Suprapubic skin (tissue), 4 donors: ENCODE data around the gene RNF182. TPM values are rescaled to one million over a fixed set of nuclear protein-coding genes. Genes with fewer than 3 reads are reported as not detected.
"Not testable (repeated sequence)": the region's sequence is repeated elsewhere in the genome, so short reads cannot be mapped to it uniquely, and the experiment has no call there.

Experiments
- DNase-seq, 2 donors: peaks; one replicate each; pipeline ENCODE4 v3.0.0-alpha.2; 2019; ENCODE audit warnings: low spot score in 2 of 2
- H3K27ac ChIP-seq: fragments of 200-600 bp; sonication (generic); one replicate; pipeline ENCODE4 v1.5.1; 2019
- H3K27me3 ChIP-seq: fragments of 200-600 bp; sonication (generic); one replicate; pipeline ENCODE4 v1.5.1; 2019
- H3K36me3 ChIP-seq: fragments of 200-600 bp; sonication (generic); one replicate; pipeline ENCODE4 v1.5.1; 2019
- H3K4me1 ChIP-seq: fragments of 200-600 bp; sonication (generic); one replicate; pipeline ENCODE4 v1.5.1; 2019
- H3K4me3 ChIP-seq: fragments of 200-600 bp; sonication (generic); one replicate; pipeline ENCODE4 v1.5.1; 2019; ENCODE audit warnings: mild to moderate bottlenecking
- H3K9me3 ChIP-seq: fragments of 200-600 bp; sonication (generic); one replicate; pipeline ENCODE4 v1.5.1; 2019
- CTCF ChIP-seq, 2 donors: fragments of 200-600 bp in 1 of 2; fragments of 450-650 bp in 1 of 2; sonication (generic) in 1 of 2; IDR thresholded peaks; one replicate each; pipeline ENCODE4 v1.5.1; 2016 to 2019; ENCODE audit warnings: antibody characterized with exemption in 2 of 2, mild to moderate bottlenecking in 1 of 2, moderate library complexity in 1 of 2
- EP300 ChIP-seq: sonication (generic); formaldehyde crosslinking; IDR thresholded peaks from one replicate; pipeline ENCODE4 v1.6.1; 2017; ENCODE audit warnings: antibody characterized with exemption
- POLR2A ChIP-seq, 2 donors: fragments of 450-650 bp; IDR thresholded peaks; one replicate each; pipeline ENCODE4 v1.6.1; 2017; ENCODE audit warnings: antibody characterized with exemption in 2 of 2, mild to moderate bottlenecking in 2 of 2, moderate library complexity in 2 of 2
- POLR2AphosphoS5 ChIP-seq, 3 donors: sonication (generic); formaldehyde crosslinking; IDR thresholded peaks; one replicate each; pipeline ENCODE4 v1.6.1; 2017; ENCODE audit warnings: antibody characterized with exemption in 3 of 3
- WGBS: methylation state at CpG from one replicate; pipeline ENCODE4 v1.1.5; 2018; 5-methylcytosine and 5-hydroxymethylcytosine counted together
- total RNA-seq, 4 donors: library from RNA; depleted of rRNA; stranded (reverse); fragments of >200 nt; gene quantifications; one replicate each; pipeline ENCODE4 v1.1.0, GENCODE V29; 2016

Gene RNF182
- total RNA-seq, 4 donors from 2014 or later = 0.11 to 1.0 (median 0.83) TPM

GRCh38 chr6:14015964-14016363 lies 91.2 kb downstream of the RNF182 start:
- H3K9me3 ChIP-seq = no peaks in the 10 kb centered on the region

DNA sequence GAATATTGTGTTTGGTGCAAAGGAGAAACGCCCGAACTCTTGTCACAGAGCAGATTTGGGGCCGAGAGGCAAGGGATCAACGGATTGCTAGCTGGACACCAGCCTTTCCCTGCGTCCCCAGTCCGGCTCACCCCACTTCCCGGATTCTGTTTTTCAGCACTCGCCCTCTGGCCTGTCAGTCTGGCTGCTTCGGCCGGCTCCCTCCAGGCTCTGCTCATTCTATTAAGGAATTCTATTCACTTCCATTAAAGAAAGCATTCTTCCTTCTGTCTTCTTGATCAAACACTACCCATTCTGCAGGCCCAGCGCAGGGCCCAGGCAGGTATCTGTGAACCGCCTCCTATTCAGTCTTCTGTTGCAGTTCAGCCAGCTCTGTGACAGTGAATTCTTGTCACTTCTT lies 91.7 kb downstream of the RNF182 start:
- 92% methylated on average over 12 of the region's 12 CpGs for WGBS
- no peaks in the 10 kb centered on the region for H3K9me3 ChIP-seq
- no peaks in the 10 kb centered on the region for H3K4me1 ChIP-seq
- no peak for DNase-seq
- no peak overlapping the region for H3K27ac ChIP-seq
- no peaks in the 10 kb centered on the region for H3K27me3 ChIP-seq
- no peaks in the 10 kb centered on the region for H3K36me3 ChIP-seq
- no peak overlapping the region for H3K4me3 ChIP-seq
- TF ChIP-seq POLR2A (IDR thresholded peaks at IDR 0.05) (no peak), EP300 (no peak), CTCF (IDR thresholded peaks at IDR 0.05) (no peak)

More at GRCh38 chr6:14015964-14016363, 91.2 kb downstream of the RNF182 start:
- no peak for DNase-seq
- H3K27me3 ChIP-seq = no peaks in the 10 kb centered on the region
- no peak for TF ChIP-seq EP300
- no peak for TF ChIP-seq CTCF (IDR thresholded peaks at IDR 0.05)
- TF ChIP-seq POLR2A (IDR thresholded peaks at IDR 0.05) = no peak
- no peak for TF ChIP-seq POLR2AphosphoS5 (IDR thresholded peaks at IDR 0.05)
- no peak overlapping the region for H3K4me3 ChIP-seq
- no peaks in the 10 kb centered on the region for H3K36me3 ChIP-seq
- no peak overlapping the region for H3K27ac ChIP-seq
- H3K4me1 ChIP-seq = no peaks in the 10 kb centered on the region
- WGBS = 99% methylated on average over 5 of the region's 5 CpGs

GRCh38 chr6:14016935-14017625 lies 92.3 kb downstream of the RNF182 start:
- Histone ChIP-seq H3K27ac (no peak overlapping the region), H3K4me3 (no peak overlapping the region), H3K27me3 (no peaks in the 10 kb centered on the region), H3K36me3 (no peaks in the 10 kb centered on the region), H3K4me1 (no peaks in the 10 kb centered on the region), H3K9me3 (no peaks in the 10 kb centered on the region)
- TF ChIP-seq POLR2A (IDR thresholded peaks at IDR 0.05) = no peak
- TF ChIP-seq EP300 = no peak
- no peak for TF ChIP-seq POLR2AphosphoS5 (IDR thresholded peaks at IDR 0.05)
- no peak for TF ChIP-seq CTCF (IDR thresholded peaks at IDR 0.05)
- DNase-seq = no peak
- 60% methylated on average over 5 of the region's 5 CpGs for WGBS

- Histone ChIP-seq H3K27ac (no peak overlapping the region), H3K36me3 (no peaks in the 10 kb centered on the region), H3K9me3 (no peaks in the 10 kb centered on the region), H3K27me3 (no peaks in the 10 kb centered on the region), H3K4me3 (no peak overlapping the region), H3K4me1 (no peaks in the 10 kb centered on the region)
- 92% methylated on average over 18 of the region's 46 CpGs for WGBS
- no peak for DNase-seq
- TF ChIP-seq POLR2A (IDR thresholded peaks at IDR 0.05) (no peak), EP300 (no peak), POLR2AphosphoS5 (IDR thresholded peaks at IDR 0.05) (no peak), CTCF (IDR thresholded peaks at IDR 0.05) (no peak)
Observed at GRCh38 chr6:14017626-14018475, 93.1 kb downstream of the RNF182 start.

GRCh38 chr6:14018559-14018958 lies 93.8 kb downstream of the RNF182 start:
- not testable (repeated sequence) for H3K27ac ChIP-seq, H3K27me3 ChIP-seq, H3K36me3 ChIP-seq, DNase-seq, H3K9me3 ChIP-seq, H3K4me3 ChIP-seq, H3K4me1 ChIP-seq
- WGBS = 92% methylated on average over 6 of the region's 6 CpGs
